Neural cell (in vitro differentiated cells): ENCODE measurements around the gene PTGIR. TPM values are rescaled to one million over a fixed set of nuclear protein-coding genes. Genes with fewer than 3 reads are reported as not detected.

Source experiments
- H2AFZ ChIP-seq: fragments of 200-600, 300-800 bp; sonication (generic), shearing (Covaris generic); 2 replicates; pipeline ENCODE4 v1.6.0; 2014; ENCODE audit warnings: low read depth, mild to moderate bottlenecking, antibody characterized with exemption, low read length, moderate library complexity
- H3F3A ChIP-seq: fragments of 200-600 bp; shearing (Covaris generic); 2 replicates; pipeline ENCODE4 v1.6.1; 2016; ENCODE audit warnings: mild to moderate bottlenecking, moderate library complexity, mixed read lengths, antibody characterized with exemption, low read length; ENCODE audit not compliant: insufficient read depth, poor library complexity, severe bottlenecking
- H3K27ac ChIP-seq: fragments of 200-600, 300-800 bp; sonication (generic), shearing (Covaris generic); 2 replicates; pipeline ENCODE4 v1.5.1; 2014; ENCODE audit warnings: mild to moderate bottlenecking, low read length, moderate library complexity
- H3K27me3 ChIP-seq: fragments of 300-800, 200-600 bp; sonication (generic), shearing (Covaris generic); 2 replicates; pipeline ENCODE4 v1.6.0; 2014; ENCODE audit warnings: mild to moderate bottlenecking, low read depth, low read length, moderate library complexity; ENCODE audit not compliant: insufficient read depth
- H3K36me3 ChIP-seq: fragments of 300-800, 200-600 bp; sonication (generic), shearing (Covaris generic); 2 replicates; pipeline ENCODE4 v1.5.1; 2014; ENCODE audit warnings: mild to moderate bottlenecking, antibody characterized with exemption, low read length, moderate library complexity; ENCODE audit not compliant: insufficient read depth
- H3K4me2 ChIP-seq: fragments of 300-800, 200-600 bp; sonication (generic), shearing (Covaris generic); 2 replicates; pipeline ENCODE4 v1.6.0; 2014; ENCODE audit warnings: mild to moderate bottlenecking, low read length
- H3K4me3 ChIP-seq: fragments of 300-800, 200-600 bp; sonication (generic), shearing (Covaris generic); 2 replicates; pipeline ENCODE4 v1.5.1; 2014; ENCODE audit warnings: mild to moderate bottlenecking, low read length, moderate library complexity
- H3K79me2 ChIP-seq: fragments of 200-600 bp; shearing (Covaris generic); replicated peaks from 2 replicates; pipeline ENCODE4 v1.6.0; 2014; ENCODE audit warnings: mild to moderate bottlenecking, low read length, moderate library complexity; ENCODE audit not compliant: insufficient read depth
- H3K9ac ChIP-seq: fragments of 300-800, 200-600 bp; sonication (generic), shearing (Covaris generic); 2 replicates; pipeline ENCODE4 v1.6.1; 2016; ENCODE audit warnings: mild to moderate bottlenecking, low read length, mixed read lengths
- H3K9me2 ChIP-seq: fragments of 200-600 bp; shearing (Covaris generic); 2 replicates; pipeline ENCODE4 v1.6.1; 2016; ENCODE audit warnings: mild to moderate bottlenecking, low read length, mixed read lengths; ENCODE audit not compliant: insufficient read depth
- H3K9me3 ChIP-seq: fragments of 200-600, 300-800 bp; sonication (generic), shearing (Covaris generic); 2 replicates; pipeline ENCODE4 v1.6.1; 2016; ENCODE audit warnings: mild to moderate bottlenecking, mixed run types, low read length, moderate library complexity, mixed read lengths
- H4K20me1 ChIP-seq: fragments of 200-600 bp; shearing (Covaris generic); 2 replicates; pipeline ENCODE4 v1.6.1; 2016; ENCODE audit warnings: mild to moderate bottlenecking, mixed run types; ENCODE audit not compliant: insufficient read depth
- EP300 ChIP-seq: fragments of 450-650 bp; conservative IDR thresholded peaks from 2 replicates; pipeline ENCODE4 v1.6.1; 2014; ENCODE audit warnings: antibody characterized with exemption, mild to moderate bottlenecking, moderate library complexity; ENCODE audit not compliant: poor library complexity, severe bottlenecking
- EZH2 ChIP-seq: fragments of 200-600, 300-800 bp; shearing (Covaris generic), sonication (generic); IDR thresholded peaks from 2 replicates; pipeline ENCODE4 v1.6.1; 2014; ENCODE audit warnings: antibody characterized with exemption, low read length, borderline replicate concordance, mild to moderate bottlenecking; ENCODE audit not compliant: insufficient read depth, poor library complexity, severe bottlenecking
- MXI1 ChIP-seq: fragments of 450-650 bp; conservative IDR thresholded peaks from 2 replicates; pipeline ENCODE4 v1.6.1; 2014; ENCODE audit warnings: antibody characterized with exemption, mild to moderate bottlenecking; ENCODE audit not compliant: poor library complexity, severe bottlenecking
- POLR2AphosphoS5 ChIP-seq: IDR thresholded peaks from 2 replicates; pipeline ENCODE4 v1.6.1; 2012
- RAD21 ChIP-seq: fragments of 450-650 bp; conservative IDR thresholded peaks from 2 replicates; pipeline ENCODE4 v1.6.1; 2014; ENCODE audit warnings: antibody characterized with exemption, mild to moderate bottlenecking, moderate library complexity
- REST ChIP-seq: IDR thresholded peaks from 2 replicates; pipeline ENCODE4 v1.6.1; 2012; ENCODE audit warnings: borderline replicate concordance
- SMC3 ChIP-seq: fragments of 450-650 bp; conservative IDR thresholded peaks from 2 replicates; pipeline ENCODE4 v1.6.1; 2014; ENCODE audit warnings: antibody characterized with exemption, mild to moderate bottlenecking, moderate library complexity; ENCODE audit not compliant: poor library complexity
- TAF1 ChIP-seq: IDR thresholded peaks from 2 replicates; pipeline ENCODE4 v1.6.1; 2012; ENCODE audit warnings: low read depth
- polyA plus RNA-seq: library from polyadenylated mRNA; depleted of rRNA; stranded (reverse); fragments of >200 nt; gene quantifications from 2 replicates; pipeline ENCODE4 v1.2.3, GENCODE V29; 2014
- TF ChIP-seq, protein P1 (sequence below): fragments of 450-650 bp; IDR thresholded peaks from 2 replicates; pipeline ENCODE4 v1.5.1; 2014; ENCODE audit warnings: antibody characterized with exemption, mild to moderate bottlenecking, moderate library complexity; ENCODE audit not compliant: poor library complexity, severe bottlenecking

Gene PTGIR
- polyA plus RNA-seq, 1 donor from 2014 or later, result not detected

DNA sequence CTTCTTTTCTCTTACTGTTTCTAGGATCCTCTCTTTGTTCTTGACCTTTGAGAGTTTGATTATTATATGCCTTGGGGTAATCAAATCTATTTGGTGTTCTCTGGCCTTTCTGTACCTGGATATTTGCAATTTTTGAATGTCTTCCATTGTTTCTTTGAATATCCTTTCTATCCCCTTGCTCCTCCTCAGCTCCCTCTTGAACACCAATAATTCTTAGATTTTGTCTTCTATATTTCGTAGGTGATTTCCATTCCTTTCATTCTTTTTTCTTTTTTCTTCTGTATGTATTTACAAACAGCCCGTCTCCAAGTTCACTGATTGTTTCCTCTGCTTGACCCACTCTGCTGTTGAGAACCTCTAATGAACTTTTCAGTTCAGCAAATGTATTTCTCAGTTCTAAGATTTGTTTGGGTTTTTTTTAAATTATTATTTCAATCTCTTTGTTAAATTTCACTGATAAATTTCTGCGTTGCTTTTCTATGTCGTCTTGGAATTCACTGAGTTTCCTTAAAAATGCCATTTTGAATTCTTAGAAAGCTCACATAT is 26.4 kb downstream of the PTGIR start:
- Histone ChIP-seq H3K36me3 (no peaks in the 10 kb centered on the region), H3K27me3 (no peaks in the 10 kb centered on the region), H4K20me1 (peaks cover 6% of the 10 kb centered on the region), H3K9me2 (no peaks in the 10 kb centered on the region), H3K4me3 (no peak overlapping the region), H3K79me2 (peaks cover 16% of the 10 kb centered on the region), H3K4me2 (no peak overlapping the region), H3F3A (no peaks in the 10 kb centered on the region), H3K27ac (no peak overlapping the region), H3K9ac (no peak overlapping the region), H2AFZ (no peak overlapping the region), H3K9me3 (no peaks in the 10 kb centered on the region)
- TF ChIP-seq MXI1 (no peak), POLR2AphosphoS5 (no peak), EP300 (no peak), RAD21 (no peak), SMC3 (no peak), REST (no peak), EZH2 (no peak), TAF1 (no peak)
- TF ChIP-seq, protein P1, sequence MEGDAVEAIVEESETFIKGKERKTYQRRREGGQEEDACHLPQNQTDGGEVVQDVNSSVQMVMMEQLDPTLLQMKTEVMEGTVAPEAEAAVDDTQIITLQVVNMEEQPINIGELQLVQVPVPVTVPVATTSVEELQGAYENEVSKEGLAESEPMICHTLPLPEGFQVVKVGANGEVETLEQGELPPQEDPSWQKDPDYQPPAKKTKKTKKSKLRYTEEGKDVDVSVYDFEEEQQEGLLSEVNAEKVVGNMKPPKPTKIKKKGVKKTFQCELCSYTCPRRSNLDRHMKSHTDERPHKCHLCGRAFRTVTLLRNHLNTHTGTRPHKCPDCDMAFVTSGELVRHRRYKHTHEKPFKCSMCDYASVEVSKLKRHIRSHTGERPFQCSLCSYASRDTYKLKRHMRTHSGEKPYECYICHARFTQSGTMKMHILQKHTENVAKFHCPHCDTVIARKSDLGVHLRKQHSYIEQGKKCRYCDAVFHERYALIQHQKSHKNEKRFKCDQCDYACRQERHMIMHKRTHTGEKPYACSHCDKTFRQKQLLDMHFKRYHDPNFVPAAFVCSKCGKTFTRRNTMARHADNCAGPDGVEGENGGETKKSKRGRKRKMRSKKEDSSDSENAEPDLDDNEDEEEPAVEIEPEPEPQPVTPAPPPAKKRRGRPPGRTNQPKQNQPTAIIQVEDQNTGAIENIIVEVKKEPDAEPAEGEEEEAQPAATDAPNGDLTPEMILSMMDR, result no peak

DNA sequence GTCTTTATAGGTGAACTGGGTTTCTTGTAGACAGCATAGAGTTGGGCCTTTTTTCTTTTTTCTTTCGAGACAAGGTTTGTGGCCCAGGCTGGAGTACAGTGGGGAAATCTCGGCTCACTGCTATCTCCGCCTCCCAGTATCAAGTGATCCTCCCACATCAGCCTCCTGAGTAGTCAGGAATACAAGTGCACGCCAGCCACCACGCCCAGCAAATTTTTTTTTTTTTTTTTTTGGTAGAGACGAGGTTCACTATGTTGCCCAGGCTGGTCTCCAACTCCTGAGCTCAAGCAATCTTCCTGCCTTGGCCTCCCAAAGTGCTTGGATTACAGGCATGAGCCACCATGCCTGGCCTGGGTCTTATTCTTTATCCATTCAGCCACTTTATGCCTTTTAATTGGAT is 28.9 kb downstream of the PTGIR start:
- H3K27ac ChIP-seq, result no peak overlapping the region

More for the DNA sequence above, 28.9 kb downstream of the PTGIR start:
- Histone ChIP-seq H3K4me2 (no peak overlapping the region), H3F3A (no peaks in the 10 kb centered on the region), H3K36me3 (no peaks in the 10 kb centered on the region), H3K9me3 (no peaks in the 10 kb centered on the region), H3K4me3 (no peak overlapping the region), H2AFZ (no peak overlapping the region), H3K27me3 (no peaks in the 10 kb centered on the region), H3K9me2 (no peaks in the 10 kb centered on the region), H4K20me1 (no peaks in the 10 kb centered on the region), H3K79me2 (no peaks in the 10 kb centered on the region), H3K9ac (no peak overlapping the region)
- TF ChIP-seq TAF1 (no peak), EZH2 (no peak), REST (no peak), RAD21 (no peak), SMC3 (no peak), EP300 (no peak), POLR2AphosphoS5 (no peak), MXI1 (no peak)
- TF ChIP-seq, protein P1, result no peak
